CD4-positive, alpha-beta T cell treated with Interleukin-15 for 1 hour (primary cell): ENCODE measurements around the gene INHBE.

Experiments used
- DNase-seq: peaks from one replicate; pipeline ENCODE4 v3.0.0-alpha.2; 2020

Gene INHBE

DNA sequence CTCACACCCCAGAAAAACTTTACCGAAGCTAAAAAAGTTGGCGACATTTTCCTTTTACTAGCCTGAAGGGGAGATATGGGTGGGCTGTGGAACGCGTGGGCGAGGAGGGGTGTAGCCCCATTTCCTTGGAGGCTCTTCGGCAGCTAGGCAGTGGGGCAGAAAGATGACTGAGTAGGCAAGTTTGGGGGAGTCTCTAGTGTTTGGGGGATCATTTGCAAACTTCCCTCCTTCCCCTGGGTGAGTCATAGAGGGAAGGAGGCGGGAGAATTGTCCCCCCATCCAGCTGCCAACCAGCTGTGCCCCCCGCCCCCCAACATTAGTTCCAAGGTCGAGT lies 6.8 kb downstream of the INHBE start:
- no peak for DNase-seq

DNA sequence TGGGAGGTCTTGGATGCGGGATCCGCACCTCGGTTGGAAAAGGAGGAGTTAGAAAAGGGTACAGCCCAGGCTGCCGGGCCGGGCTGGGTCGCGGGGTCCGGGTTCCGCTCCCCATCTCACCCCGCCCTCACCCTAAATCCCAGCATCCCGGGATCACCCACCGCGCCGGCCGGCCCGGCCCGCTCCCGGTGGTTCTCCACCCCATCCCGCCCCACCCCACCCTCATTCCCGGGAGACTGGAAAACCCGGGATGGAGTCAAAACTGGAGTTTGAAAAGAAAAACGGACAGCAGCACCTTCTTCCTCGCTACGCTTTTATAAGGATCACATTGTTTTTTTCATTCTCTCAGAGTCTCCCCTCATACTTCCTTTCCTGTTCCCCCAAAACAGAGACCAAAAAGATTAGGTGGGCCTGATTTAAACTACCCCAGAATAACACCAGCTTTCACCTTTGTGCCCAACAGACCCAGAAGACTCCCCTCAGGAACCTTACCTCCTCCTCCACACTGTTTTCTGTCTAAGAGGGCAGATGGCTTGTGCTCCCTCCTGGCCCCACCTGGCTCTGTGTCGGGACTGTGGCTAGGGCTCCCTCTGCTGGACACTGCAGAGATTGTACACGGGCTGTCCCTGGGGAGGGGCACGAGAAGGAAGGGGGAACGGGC lies 7.3 kb downstream of the INHBE start:
- DNase-seq: peak; percentile 90

DNA sequence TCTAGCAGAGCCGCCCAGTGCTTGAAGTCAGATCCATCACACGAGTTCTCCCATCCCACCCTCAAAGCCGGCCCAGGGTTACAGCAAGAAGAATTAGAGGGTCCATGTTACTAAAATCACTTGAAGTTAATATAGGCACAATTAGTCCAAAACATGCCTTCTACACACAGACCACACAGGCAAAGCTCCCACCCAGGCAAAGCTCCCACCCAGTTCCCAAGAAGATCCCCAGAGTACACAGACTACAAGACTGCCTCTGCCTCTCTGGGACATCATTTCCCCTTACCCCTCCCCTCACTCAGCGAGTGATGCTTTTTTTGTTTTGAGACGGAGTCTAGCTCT lies 7.8 kb downstream of the INHBE start:
- no peak for DNase-seq

DNA sequence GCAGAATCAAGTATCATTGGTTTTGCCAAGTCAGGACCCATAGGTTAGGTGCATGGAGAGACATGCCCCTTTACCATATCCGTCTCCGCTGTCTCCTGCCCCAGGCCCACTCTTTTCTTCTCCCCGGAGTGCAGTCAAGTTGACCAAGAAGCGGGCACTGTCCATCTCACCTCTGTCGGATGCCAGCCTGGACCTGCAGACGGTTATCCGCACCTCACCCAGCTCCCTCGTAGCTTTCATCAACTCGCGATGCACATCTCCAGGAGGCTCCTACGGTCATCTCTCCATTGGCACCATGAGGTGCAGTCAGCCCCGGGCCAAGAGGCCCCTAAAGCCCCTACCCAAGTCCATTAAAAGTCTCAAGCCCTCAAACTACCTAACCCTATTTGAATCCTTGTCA lies 9.5 kb downstream of the INHBE start:
- DNase-seq: no peak

DNA sequence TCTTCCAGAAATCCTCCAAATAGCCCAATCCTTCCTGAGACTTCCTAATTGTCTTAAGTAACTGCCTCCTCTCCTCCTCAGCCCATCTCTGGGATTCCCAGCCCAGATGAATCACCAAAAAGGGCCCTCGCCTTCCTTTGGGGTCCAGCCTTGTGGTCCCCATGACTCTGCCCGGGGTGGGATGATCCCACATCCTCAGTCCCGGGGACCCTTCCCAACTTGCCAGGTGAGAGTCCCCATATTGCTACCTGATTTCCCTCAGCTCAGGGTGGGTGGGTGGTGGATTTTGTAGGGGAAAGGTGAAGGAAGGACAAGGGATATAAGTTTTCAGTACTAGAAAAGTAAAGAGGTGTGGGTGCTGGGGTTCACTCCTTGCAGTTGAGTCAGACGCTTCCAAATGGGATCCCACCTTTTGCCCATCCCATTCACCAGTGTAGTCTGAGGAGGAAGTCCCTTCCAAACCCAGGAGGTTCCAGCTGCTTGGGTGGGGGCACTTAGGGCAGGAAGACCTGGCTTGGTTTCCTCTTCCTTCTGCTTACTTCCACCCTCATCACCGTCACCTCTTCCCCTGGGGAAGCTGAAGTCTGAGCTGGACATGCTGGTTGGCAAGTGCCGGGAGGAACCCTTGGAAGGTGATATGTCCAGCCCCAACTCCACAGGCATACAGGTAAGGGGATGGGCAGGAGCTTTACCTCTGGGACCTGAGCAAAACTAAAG lies 10.1 kb downstream of the INHBE start:
- no peak for DNase-seq

DNA sequence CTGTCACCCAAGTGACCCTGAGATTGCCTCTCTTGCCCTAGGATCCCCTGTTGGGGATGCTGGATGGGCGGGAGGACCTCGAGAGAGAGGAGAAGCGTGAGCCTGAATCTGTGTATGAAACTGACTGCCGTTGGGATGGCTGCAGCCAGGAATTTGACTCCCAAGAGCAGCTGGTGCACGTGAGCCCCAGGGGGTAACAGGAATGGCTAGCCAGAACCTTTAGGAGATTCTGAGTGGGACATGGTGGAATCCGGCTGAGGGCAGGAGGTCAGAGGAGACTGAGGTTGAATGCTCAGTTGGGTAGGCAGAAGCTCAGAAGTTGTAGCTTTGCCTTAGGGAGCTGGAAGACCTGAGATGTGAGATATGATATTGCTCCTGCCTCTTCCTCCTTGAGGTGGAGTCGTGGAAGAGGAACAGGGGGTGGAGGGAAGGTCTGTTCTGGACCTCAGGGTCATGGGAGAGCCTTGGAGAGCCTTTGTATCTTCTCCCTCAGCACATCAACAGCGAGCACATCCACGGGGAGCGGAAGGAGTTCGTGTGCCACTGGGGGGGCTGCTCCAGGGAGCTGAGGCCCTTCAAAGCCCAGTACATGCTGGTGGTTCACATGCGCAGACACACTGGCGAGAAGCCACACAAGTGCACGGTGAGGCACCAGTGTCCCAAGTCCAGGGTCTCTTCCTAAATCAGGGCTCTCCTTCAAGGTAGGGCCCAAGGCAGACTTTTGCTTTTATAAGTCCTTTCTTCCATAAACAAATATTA lies 10.8 kb downstream of the INHBE start:
- no peak for DNase-seq

DNA sequence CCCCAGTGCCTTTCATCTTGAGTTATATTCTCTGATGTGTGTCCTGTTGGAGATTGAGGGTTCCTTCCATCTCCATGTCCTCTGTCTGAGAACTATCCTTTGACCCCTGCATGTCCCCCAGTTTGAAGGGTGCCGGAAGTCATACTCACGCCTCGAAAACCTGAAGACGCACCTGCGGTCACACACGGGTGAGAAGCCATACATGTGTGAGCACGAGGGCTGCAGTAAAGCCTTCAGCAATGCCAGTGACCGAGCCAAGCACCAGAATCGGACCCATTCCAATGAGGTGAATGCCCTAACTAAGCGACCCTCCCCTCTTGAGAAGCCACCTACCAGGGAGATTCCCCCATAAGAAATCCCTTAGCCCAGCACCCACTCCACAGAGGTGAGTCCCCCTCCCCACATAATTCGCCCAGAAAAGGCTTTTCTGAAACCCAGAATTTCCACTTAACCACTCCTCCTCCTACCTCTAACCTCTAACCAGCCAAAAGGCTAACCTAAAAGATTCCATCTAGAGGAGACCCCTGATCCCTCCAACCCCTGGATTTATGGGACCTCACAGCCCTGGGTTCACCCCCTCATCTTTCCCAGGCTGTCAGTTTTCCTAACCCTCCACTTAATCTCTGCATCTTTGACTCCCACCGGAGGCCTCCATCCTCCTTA lies 12.2 kb downstream of the INHBE start:
- no peak for DNase-seq

DNA sequence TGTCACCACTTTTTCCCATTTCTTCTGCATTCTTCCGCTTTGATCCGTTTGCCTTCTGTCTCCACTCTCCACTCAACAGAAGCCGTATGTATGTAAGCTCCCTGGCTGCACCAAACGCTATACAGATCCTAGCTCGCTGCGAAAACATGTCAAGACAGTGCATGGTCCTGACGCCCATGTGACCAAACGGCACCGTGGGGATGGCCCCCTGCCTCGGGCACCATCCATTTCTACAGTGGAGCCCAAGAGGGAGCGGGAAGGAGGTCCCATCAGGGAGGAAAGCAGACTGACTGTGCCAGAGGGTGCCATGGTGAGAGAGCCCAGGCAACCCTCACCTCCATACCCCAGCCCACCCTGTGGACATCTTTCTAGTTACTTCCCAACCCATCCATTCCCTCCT lies 12.8 kb downstream of the INHBE start:
- no peak for DNase-seq

DNA sequence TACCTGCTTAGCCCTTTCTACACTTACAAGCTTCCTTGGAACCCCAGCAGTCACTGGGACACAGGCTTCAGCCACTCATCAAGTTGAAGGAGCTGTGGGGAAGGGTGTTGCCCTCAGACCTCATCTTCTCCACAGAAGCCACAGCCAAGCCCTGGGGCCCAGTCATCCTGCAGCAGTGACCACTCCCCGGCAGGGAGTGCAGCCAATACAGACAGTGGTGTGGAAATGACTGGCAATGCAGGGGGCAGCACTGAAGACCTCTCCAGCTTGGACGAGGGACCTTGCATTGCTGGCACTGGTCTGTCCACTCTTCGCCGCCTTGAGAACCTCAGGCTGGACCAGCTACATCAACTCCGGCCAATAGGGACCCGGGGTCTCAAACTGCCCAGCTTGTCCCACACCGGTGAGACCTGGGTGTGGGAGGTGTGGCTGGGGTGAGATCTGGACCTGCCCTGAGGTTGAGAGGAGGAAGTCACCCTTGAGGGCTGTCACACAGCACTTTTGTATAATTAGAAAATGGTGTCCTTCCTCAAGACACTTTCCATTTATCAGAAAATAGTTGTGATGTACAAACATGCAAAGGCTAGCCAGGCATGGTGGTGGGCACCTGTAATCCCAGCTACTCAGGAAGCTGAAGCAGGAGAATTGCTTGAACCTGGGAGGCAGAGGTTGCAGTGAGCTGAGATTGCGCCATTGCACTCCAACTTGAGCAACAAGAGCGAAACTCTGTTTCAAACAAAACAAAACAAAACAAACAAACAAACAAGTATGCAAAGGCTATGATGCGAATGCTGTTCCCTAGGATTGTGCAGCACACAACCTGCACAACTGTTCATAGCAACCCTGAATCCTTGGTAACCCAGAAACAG lies 14.4 kb downstream of the INHBE start:
- no peak for DNase-seq

DNA sequence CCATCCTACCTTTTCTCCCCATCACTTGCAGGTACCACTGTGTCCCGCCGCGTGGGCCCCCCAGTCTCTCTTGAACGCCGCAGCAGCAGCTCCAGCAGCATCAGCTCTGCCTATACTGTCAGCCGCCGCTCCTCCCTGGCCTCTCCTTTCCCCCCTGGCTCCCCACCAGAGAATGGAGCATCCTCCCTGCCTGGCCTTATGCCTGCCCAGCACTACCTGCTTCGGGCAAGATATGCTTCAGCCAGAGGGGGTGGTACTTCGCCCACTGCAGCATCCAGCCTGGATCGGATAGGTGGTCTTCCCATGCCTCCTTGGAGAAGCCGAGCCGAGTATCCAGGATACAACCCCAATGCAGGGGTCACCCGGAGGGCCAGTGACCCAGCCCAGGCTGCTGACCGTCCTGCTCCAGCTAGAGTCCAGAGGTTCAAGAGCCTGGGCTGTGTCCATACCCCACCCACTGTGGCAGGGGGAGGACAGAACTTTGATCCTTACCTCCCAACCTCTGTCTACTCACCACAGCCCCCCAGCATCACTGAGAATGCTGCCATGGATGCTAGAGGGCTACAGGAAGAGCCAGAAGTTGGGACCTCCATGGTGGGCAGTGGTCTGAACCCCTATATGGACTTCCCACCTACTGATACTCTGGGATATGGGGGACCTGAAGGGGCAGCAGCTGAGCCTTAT lies 15.3 kb downstream of the INHBE start:
- no peak for DNase-seq

DNA sequence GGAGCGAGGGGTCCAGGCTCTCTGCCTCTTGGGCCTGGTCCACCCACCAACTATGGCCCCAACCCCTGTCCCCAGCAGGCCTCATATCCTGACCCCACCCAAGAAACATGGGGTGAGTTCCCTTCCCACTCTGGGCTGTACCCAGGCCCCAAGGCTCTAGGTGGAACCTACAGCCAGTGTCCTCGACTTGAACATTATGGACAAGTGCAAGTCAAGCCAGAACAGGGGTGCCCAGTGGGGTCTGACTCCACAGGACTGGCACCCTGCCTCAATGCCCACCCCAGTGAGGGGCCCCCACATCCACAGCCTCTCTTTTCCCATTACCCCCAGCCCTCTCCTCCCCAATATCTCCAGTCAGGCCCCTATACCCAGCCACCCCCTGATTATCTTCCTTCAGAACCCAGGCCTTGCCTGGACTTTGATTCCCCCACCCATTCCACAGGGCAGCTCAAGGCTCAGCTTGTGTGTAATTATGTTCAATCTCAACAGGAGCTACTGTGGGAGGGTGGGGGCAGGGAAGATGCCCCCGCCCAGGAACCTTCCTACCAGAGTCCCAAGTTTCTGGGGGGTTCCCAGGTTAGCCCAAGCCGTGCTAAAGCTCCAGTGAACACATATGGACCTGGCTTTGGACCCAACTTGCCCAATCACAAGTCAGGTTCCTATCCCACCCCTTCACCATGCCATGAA lies 16.0 kb downstream of the INHBE start:
- no peak for DNase-seq

DNA sequence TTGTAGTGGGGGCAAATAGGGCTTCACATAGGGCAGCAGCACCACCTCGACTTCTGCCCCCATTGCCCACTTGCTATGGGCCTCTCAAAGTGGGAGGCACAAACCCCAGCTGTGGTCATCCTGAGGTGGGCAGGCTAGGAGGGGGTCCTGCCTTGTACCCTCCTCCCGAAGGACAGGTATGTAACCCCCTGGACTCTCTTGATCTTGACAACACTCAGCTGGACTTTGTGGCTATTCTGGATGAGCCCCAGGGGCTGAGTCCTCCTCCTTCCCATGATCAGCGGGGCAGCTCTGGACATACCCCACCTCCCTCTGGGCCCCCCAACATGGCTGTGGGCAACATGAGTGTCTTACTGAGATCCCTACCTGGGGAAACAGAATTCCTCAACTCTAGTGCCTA lies 16.6 kb downstream of the INHBE start:
- no peak for DNase-seq

DNA sequence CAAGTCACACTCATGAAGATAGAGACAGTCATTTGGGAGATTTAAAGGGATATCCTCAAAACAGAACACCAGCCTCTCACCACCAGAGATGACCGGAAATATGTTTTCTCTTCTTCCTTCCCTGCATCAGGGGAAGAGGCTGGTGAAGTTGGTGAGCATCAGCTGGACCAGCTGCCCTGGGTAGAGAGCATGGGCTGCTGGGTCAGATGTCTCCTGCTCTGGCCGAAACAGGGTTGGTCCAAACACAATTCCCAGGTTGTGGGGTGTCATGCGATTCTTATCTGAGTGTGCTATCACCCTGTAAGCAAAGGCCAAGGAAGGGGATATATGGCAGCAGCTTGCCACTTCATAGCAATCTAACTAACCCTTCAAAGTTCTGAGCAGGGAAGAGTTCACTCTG lies 17.3 kb downstream of the INHBE start:
- DNase-seq: no peak

DNA sequence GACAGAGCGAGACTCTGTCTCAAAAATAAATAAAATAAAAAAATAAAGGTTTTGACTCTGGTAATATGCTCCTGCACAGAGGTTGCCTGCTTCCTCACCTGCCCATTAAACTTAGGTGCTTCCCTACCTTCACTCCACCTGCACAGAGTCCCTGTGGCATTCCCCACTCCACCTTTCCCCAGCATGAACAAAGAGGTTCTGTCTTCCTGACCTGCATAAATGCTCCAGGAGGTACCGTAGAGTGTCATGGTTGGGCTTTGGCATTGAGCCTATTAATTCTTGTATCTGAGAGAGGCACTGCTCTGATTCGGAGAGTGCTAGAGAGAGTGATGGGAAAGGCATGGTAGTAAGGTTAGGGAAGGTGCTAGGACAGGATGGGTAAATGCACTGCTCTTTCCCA lies 18.3 kb downstream of the INHBE start:
- no peak for DNase-seq

DNA sequence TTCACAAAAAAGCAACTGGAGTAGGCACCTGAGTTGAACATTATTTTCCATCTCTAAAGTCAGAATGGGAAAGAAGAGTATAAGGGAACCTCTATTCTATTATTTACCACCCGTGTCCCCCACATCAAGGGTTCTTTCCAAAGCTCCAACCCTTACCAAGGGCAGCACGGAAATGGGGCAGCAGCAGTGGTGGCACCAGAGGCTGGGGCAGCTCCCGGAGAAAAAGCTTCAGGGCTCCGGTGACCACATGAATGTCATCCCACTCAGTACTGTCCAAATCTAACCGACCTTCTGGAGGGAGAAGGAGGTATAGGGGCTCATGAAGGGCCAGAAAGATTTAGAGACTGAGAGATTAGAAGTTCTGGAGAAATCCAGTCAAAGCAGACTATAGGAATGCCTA lies 18.8 kb downstream of the INHBE start:
- DNase-seq: no peak

DNA sequence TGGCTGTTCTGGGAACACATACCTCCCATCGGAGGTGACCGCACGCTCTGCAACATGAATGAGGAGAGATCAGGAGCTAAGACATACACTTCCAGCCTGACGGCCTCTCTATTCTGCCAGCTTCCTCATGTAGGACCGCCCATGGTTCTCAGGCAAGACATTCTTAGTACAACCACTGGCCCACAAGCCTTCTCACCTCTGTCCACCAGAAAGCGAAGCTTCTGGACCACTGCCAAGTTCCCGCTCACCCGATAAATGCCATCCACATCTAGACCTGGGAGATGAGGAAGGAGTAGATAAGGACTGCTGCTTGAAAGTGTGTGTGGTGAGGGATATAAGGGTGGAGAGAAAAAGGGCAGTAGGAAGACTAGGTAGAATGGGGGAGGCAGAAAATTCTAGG lies 19.3 kb downstream of the INHBE start:
- no peak for DNase-seq

DNA sequence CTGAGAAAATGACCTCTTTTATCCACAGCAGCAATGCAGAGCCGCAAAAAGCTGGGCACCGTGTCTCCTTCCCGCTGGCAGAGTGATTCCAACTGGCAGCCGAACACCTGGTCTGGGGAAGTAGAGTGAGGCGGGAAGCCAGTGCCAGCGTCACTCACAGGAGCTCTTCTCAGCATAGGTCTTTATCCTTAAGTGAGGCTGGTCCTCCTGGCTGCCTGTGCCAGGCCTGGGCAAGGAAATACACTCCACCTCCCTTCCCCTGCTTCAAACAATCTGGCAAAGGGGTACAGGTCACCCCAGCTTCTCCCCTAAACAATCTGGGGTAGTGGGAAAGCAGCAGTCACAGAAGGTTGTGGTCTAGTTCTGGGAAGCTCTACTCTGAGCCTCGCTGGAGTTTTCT lies 19.8 kb downstream of the INHBE start:
- DNase-seq: no peak

DNA sequence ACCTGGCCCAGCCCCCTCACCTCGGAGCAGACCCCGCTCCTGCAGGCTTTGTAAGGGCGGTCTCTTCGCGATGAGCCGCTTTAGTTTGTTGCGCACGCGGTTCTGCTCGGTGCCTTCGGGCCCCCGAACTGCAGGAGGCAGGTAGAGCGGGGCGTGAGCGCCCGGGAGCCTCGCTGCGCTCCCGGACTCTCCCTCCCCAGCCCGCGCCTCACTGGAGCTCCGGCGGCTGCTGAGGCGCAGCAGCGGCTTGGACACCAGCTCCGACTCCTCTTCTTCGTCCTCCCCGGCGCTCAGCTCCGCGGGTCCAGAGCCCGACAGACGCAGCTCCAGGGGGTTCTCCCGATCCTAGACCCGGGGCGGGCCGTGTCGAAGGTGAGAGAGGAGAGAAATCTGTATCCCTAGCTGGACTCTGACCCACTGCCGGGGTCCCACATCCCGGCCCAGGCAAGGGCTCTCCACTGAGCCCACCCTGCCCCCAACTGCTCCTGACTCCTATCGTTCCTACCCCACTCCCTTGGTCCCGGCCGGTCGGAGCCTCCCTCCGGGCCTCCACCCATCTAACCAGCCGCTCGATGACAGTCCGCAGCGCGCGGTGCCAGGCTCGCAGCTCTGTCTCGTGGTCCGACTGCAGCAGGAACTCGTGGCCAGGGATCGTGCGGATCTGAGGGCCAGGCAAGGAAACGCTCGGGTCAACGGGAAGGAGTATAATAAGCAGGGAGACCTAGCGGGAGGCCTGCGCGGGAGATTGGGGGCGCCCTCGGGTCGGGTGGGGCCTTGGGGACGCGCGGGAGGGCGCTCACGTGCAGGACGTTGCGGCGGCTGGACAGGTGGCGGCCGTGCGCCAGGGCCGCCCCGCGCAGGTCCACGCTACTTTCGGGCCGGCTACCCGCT lies 20.4 kb downstream of the INHBE start:
- DNase-seq: no peak

DNA sequence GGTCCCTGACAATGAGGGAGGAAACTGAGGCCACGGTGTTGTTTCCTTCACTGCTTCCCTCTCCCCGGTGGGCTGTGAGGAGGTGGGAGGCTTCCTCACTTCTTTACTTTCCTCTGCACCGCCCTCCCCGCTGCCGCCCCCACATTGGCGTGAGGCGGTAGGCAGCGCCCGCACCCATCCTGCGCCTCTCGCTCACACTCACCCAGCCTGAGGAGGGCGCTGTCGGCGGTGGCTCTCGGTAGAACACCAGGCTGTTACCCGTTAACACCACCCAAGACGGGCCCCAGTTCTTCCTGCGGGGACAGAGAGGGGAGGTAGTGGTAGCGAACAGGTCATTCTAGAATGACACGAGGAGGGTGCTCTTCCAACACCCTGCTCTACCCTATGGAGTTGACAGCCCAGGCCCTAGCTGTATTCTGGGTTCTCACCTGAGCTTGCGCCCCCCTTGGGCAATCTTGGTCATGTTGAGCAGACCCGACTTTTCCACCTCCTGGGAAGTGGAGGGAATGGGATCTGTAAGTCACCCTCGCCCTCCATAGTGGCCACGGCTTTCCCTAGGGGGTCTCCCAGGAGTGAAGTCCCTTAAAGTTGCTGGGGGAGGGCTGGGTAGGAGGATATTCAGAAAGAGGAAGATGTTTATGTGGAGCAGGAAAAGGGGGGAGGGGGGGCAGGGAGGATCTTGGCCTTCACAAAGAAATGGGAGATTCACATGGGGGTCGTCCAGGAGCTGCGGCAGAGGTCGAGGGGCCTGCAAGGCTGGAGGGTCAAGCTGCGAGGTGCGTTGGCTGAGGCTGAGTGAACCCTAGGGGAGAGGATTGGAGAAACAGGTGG lies 21.3 kb downstream of the INHBE start:
- peak; percentile 75 for DNase-seq
